Lower leg skin (tissue), 4 donors: ENCODE results near the gene ECT2L. TPM values are rescaled to one million over a fixed set of nuclear protein-coding genes. Genes with fewer than 3 reads are reported as not detected.

ENCODE experiments used
- DNase-seq, 2 donors: peaks; one replicate each; pipeline ENCODE4 v3.0.0-alpha.2; 2019; ENCODE audit warnings: low spot score in 2 of 2
- H3K4me3 ChIP-seq: fragments of 200-600 bp; sonication (generic); 2 replicates; pipeline ENCODE4 v1.5.1; 2017; ENCODE audit warnings: mild to moderate bottlenecking, low read depth; ENCODE audit not compliant: poor library complexity, severe bottlenecking
- POLR2A ChIP-seq, 2 donors: fragments of 450-650 bp; IDR thresholded peaks; one replicate each; pipeline ENCODE4 v1.6.1; 2016 to 2017; ENCODE audit warnings: antibody characterized with exemption in 2 of 2, mild to moderate bottlenecking in 1 of 2, moderate library complexity in 1 of 2
- WGBS, 2 donors: methylation state at CpG; one replicate each; pipeline ENCODE4 v1.1.5; 2018; 5-methylcytosine and 5-hydroxymethylcytosine counted together
- intact Hi-C: fragments of 100-400 bp; cut with DNase I; formaldehyde crosslinking; loops from one replicate; pipeline ENCODE4 v1.15.0; 2023; ENCODE audit warnings: low total_unique reads
- total RNA-seq, 4 donors: library from RNA; depleted of rRNA; stranded (reverse); fragments of >200 nt; gene quantifications; one replicate each; pipeline ENCODE4 v1.1.0, GENCODE V29; 2016
- TF ChIP-seq, protein P1 (sequence below), 3 donors: fragments of 450-650 bp; IDR thresholded peaks; one replicate each; pipeline ENCODE4 v1.5.1; 2016; ENCODE audit warnings: antibody characterized with exemption in 3 of 3, mild to moderate bottlenecking in 3 of 3, moderate library complexity in 2 of 3

Gene ECT2L
- total RNA-seq, 4 donors from 2014 or later: 0.08 to 0.26 (median 0.10) TPM; not detected in 1

DNA sequence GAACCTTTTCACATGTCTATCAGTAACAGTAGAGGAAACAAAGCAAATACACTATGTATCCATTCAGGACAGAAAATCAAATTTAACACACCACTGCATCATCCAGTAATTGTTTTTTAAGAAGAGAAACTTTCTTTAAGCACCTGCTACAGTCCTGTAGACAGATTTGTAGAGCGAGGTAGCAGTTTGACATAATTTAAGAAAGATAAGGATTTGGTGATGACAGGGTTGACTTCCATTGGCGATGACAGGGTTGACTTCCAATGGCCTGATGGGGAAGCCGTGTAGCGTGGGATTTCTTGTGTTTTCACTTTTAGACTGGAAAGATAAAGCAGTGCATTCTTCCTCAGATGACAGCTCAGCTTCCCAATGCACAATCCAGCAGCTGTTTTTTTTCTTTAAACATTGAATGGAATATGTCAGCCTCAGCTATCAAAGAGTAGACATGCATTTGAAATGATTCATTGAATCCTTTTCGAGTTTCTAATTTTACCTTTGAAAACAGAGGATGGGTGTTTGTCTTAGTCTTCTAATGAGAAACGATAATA is 68.5 kb downstream of the ECT2L start:
- 92 to 93% methylated on average over 6 of the region's 6 CpGs for WGBS, 2 donors
- intact Hi-C loops: no loop called here
- TF ChIP-seq POLR2A (IDR thresholded peaks at IDR 0.05): no peak
- TF ChIP-seq, protein P1, sequence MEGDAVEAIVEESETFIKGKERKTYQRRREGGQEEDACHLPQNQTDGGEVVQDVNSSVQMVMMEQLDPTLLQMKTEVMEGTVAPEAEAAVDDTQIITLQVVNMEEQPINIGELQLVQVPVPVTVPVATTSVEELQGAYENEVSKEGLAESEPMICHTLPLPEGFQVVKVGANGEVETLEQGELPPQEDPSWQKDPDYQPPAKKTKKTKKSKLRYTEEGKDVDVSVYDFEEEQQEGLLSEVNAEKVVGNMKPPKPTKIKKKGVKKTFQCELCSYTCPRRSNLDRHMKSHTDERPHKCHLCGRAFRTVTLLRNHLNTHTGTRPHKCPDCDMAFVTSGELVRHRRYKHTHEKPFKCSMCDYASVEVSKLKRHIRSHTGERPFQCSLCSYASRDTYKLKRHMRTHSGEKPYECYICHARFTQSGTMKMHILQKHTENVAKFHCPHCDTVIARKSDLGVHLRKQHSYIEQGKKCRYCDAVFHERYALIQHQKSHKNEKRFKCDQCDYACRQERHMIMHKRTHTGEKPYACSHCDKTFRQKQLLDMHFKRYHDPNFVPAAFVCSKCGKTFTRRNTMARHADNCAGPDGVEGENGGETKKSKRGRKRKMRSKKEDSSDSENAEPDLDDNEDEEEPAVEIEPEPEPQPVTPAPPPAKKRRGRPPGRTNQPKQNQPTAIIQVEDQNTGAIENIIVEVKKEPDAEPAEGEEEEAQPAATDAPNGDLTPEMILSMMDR (IDR thresholded peaks at IDR 0.05): no peak
- no peak for DNase-seq
- no peak overlapping the region for H3K4me3 ChIP-seq

DNA sequence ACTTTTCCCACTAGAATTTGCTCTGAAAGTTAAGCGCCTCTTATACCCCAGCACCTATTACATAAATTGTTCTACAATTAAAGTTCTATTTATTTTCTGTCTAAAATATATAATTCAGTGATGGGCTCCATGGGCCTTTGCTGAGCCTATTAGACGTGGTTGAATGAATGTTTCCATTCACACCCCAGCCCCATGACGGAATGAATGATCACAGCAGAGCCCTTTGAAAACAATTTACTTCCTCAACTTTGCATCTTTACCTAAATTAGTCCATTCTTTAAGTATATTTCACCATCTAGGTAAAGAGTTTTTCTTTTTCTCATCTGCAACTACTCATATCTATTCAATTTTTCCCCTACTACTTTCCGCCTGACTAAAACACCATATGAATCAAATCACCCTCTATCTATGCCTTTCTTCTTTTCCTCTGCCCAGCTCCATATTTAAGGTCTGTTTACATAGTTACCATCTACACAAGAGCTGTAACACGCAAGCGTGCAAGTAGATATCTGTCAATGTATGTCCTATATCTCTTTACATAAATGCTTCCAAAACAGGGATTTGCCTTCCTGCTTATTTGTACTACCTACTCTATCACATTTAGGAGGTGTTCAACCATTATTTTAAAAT is 69.7 kb downstream of the ECT2L start:
- no peak for DNase-seq
- intact Hi-C loops: no loop called here
- 89 to 94% methylated on average over 6 of the region's 6 CpGs for WGBS, 2 donors
- no peak overlapping the region for H3K4me3 ChIP-seq
- TF ChIP-seq, protein P1 (IDR thresholded peaks at IDR 0.05): no peak
- TF ChIP-seq POLR2A (IDR thresholded peaks at IDR 0.05): no peak

DNA sequence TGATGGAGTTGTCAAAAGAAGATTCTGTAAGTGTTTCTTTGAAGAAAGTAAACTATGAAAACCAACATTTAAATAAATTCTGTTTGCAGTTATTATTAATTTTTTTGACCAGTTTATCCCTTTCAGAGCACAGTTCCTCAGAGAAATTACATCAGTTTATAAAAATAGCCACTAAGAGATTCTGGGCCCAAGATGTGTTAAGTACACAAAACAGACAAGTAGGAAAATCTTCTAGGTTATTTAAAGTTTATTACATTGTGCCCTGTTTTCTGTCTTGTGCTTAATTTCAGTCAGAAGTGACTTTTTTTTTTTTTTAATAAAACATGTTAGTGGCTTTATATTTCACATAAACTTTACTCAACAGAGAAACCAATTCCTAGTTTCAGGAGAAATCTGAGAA is 72.3 kb downstream of the ECT2L start:
- no peak overlapping the region for H3K4me3 ChIP-seq
- intact Hi-C loops: no loop called here
- no peak for TF ChIP-seq POLR2A (IDR thresholded peaks at IDR 0.05)
- TF ChIP-seq, protein P1 (IDR thresholded peaks at IDR 0.05): no peak
- no peak for DNase-seq

DNA sequence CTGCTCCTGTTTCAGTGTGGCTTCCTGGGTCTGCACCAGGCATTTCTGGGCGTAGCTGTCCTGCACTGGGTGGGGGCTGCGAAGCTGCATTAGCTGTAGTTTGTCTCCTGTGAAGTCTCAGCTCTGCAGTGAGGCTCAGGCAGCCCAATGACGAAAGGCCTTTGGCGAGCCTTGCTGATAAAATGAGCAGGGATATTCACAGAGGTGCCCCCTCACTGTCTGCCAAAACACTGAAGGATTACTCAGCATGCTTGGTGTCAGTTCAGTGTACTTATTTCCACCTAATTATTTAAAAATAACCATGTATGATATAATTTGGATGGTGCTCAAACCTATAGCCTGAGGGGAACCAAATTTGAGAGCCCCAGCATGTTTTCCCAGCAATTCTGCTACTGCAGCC is 73.5 kb downstream of the ECT2L start:
- no peak overlapping the region for H3K4me3 ChIP-seq
- intact Hi-C loops: no loop called here
- TF ChIP-seq POLR2A (IDR thresholded peaks at IDR 0.05): no peak
- TF ChIP-seq, protein P1 (IDR thresholded peaks at IDR 0.05): no peak
- DNase-seq: no peak
- WGBS, 2 donors: 50 to 65% methylated on average over 4 of the region's 4 CpGs

DNA sequence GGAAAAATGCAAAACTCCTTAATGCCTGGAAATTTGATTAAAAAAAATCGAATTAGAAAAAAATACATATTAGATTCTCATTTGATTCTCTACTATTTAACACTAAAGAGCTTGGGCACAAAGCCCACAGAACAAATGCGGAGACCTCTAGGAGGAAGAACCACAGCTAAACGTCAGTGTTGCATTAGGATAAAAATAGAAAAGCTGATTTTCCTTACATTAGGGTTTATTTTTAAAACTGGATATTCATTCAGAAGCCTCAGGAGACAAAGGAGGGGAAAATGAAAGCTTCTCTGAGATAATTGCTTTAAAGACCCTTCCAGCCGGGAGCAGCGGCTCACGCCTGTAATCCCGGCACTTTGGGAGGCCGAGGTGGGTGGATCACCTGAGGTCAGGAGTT is 77.3 kb downstream of the ECT2L start:
- intact Hi-C loops: no loop called here
- H3K4me3 ChIP-seq: no peak overlapping the region
- no peak for DNase-seq
- TF ChIP-seq, protein P1 (IDR thresholded peaks at IDR 0.05): no peak
- 78 to 85% methylated on average over 8 of the region's 8 CpGs for WGBS, 2 donors
